ENCODE measurements around the gene A4GNT.

A4GNT gene

GRCh38 chr3:138079901-138080300 lies 52.3 kb downstream of the A4GNT start:
- TF ChIP-seq CTCF (IDR thresholded peaks at IDR 0.05; ENCODE audit: insufficient read depth, low read depth, low read length, missing control alignments): no peak
- DNase-seq (ENCODE audit: low read depth): no peak
- no peak overlapping the region for H3K4me3 ChIP-seq (ENCODE audit: low read length)

- no peak for TF ChIP-seq CTCF (IDR thresholded peaks at IDR 0.05; ENCODE audit: insufficient read depth, low read depth, low read length, missing control alignments)
- H3K4me3 ChIP-seq (ENCODE audit: low read length): no peak overlapping the region
- peak; percentile 94 for DNase-seq (ENCODE audit: low read depth)
Observed at GRCh38 chr3:138078901-138079344, 53.3 kb downstream of the A4GNT start.

GRCh38 chr3:138078096-138078495 lies 54.1 kb downstream of the A4GNT start:
- no peak overlapping the region for H3K4me3 ChIP-seq (ENCODE audit: low read length)
- DNase-seq (ENCODE audit: low read depth): peak; percentile 77
- TF ChIP-seq CTCF (IDR thresholded peaks at IDR 0.05; ENCODE audit: insufficient read depth, low read depth, low read length, missing control alignments): no peak

Measured in epithelial cell of esophagus (primary cell).